ENCODE results near the gene SDK1.
"Not testable (repeated sequence)": the region's sequence is repeated elsewhere in the genome, so short reads cannot be mapped to it uniquely, and the experiment has no call there.

The SDK1 gene

GRCh38 chr7:3754493-3755341, 453.7 kb downstream of the SDK1 start:
- DNase-seq = no peak

- DNase-seq = not testable (repeated sequence)
Observed at GRCh38 chr7:3755778-3756453, 454.9 kb downstream of the SDK1 start.

- DNase-seq = no peak
Observed at GRCh38 chr7:3757059-3757458, 456.0 kb downstream of the SDK1 start.

GRCh38 chr7:3760651-3761050, 459.6 kb downstream of the SDK1 start:
- no peak for DNase-seq

DNA sequence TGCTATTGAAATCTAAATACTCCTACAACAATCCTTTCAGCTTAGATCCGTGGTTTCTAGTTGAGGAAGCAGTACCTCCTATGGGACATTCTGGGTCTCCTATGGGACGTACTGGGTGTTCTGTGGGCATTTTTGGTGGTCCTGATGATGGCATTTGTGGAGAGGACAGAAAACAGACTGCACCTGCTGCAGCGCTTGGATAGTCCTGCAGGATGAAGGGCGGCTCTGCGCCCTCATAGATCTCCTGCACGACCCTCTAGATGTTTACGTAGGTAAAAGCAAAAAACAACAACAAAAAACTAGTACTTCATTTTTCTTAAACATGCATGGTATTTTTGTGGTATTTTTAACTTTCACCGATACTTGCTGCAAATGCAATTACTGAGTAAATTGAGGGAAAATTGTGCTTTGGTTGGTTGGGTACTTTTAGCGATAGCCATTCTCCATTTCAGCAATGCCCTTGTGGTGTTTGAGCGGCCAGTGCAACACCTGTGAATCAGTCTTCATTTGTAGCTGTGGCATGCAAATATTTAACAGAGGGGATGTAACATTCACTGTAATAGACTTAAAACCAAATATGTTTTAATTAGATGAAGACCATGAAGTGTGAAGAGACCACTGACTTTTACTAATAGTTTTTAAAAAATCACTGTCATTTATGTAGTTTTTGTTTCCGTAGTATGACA, 461.2 kb downstream of the SDK1 start:
- DNase-seq = no peak

DNA sequence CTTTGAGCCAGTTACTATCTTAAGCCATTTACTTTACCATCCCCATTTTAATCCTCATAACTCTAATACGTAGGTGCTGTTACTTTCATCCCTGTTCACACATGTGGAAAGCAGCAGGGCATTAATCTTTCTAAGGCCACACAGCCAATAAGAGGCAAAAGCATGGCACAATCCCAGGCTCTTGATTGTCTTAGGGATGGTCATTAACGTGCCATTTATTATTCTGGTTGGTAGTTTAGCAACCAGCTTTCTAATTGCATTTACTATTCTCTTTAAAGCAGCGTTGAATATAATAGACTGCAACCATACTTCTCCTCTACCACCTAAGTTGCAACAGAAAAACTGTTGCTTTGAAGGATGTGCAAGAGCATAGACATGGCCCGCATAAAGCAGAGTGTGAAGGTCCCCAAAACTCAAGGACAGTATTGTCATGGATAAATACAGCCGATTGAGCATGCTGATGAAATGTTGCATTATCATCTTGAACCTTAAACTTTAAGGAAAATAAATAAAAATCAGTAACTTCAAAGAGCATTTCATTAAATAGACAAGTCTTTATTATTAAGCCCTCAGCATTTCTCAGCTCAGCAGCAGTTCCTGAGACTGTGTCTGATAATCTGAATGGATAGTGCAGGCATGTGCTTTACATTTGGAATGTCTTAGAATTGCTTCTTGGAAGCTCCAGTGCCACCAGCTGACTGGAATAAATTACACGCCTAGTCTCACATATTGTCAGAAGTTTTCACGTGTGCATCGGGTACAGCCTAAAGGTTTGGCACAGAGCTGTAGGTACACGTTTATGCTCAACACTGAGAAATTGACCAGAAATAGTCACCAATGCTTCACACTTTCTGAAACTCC, 467.1 kb downstream of the SDK1 start:
- DNase-seq = no peak

GRCh38 chr7:3771906-3772305, 470.9 kb downstream of the SDK1 start:
- no peak for DNase-seq

DNA sequence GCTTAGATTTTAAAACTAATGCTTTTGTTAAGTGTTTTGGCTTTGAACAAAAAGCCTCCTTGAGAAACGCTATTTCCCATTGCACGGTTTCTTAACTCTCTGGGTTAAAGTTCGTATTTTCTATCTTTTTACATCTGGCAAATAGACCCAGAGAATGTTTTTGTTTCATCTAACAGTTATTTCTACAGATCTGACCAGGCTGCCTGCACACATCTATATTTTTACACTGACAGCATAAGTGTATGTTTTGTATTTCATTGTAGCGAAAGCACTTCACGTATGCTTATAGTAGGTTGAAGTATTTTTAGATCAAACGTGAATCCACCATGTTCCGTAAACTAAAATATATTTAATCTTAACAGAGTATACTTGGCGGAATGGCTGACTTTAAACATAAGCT, 477.3 kb downstream of the SDK1 start:
- DNase-seq = no peak

- DNase-seq = no peak
Observed at GRCh38 chr7:3780016-3780415, 479.0 kb downstream of the SDK1 start.

DNA sequence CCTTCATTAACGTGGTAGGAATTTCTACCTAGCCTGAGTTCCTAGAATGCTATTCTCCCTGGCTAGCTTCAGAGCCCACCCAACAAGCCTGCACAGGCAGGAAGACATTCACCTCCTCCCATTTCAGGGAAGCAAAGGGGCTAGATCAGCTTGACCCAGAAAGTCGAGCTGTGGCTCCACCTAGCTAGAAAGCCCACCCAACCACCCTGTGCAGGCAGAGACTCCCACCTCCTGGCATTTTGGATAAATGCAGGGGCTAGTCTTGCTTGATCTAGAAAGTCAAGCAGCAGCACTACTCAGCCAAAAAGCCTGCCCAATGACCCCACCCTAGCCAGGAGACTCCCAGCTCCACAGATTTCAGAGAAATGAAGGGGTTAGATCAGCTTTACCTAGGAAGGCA, 479.5 kb downstream of the SDK1 start:
- no peak for DNase-seq

GRCh38 chr7:3781607-3782006, 480.6 kb downstream of the SDK1 start:
- no peak for DNase-seq

DNA sequence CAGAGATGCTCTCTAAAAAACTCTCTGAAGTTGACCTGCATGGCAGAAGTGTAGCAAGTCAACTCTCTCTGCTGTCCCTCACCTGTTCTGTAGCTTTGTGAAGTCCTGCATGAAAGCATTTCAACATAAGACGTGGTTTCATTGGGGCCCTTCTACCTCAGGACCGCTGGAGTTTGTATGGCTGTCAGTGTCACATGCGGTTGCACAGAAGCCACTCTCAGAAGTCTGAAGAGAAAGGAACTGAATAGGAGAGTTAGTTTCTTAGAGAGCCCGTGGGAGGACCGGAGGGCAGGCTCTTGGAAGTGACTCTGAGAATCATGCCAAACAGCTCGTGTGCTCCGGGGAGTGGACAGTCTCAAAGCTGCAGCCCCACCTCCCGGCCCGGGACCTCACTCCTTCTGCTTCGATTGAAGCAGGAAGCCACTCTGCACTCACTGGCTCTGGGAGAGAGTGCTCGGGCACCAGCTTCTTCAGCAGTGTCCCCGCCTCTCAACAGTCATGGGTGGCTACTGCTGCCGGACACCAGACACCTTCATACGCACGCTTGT, 486.7 kb downstream of the SDK1 start:
- DNase-seq = no peak

DNA sequence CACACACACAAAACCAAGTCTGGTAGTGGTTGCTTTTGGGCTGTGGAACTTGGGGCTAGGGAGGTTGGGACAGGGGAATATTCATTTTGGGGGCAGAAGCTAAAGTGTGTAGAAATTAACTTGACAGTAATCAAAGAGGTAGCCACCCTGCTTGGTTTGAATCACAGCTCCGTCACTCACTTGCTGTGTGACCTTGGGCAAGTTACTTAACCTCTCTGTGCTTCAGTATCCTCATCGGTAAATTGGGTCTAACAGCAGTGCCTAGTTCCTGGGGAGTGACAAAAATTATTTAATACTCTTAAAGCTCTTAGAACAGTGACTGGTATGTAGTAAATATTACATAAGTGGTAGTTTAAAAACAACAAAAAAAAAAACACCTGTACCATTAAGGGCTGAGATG, 489.8 kb downstream of the SDK1 start:
- no peak for DNase-seq

DNA sequence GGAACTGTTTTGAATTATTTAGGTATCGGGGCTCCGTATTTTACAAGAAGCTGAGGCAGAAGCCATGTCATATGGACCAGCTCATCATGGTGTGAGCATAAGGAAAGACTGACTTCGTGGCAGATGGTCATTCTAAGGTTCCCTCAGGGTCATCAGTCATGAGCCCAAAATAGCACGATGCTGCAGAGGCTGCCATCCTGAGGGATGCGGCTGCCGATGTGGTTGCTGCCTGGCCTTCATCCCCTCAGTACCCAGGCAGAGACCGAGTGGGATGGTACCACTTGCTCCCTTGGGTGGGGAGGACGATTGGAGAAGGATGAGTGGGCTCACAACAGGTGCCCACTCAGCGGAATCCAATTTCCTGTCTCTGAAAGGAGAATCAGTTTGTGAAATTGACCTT, 490.3 kb downstream of the SDK1 start:
- DNase-seq = no peak

DNA sequence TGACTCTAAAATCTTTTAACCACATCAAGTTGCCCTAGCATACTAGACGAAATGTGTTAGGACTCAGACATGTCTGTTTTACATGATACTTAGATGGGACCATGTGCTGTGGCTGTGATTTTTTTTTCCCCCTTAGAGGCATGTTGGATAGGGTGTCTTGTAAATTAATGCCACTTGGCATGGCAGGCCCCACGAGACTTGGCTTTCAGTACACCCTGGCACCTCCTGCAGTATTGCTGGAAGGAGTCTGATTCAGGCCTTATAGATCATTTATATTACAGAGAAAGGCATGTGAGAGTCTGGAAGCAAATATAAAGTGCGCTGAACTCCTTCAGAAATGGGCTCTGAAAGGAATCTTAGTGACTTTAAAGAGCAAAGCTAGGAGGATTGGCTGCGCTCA, 494.1 kb downstream of the SDK1 start:
- DNase-seq = no peak

- no peak for DNase-seq
Observed at GRCh38 chr7:3795781-3796180, 494.7 kb downstream of the SDK1 start.

DNA sequence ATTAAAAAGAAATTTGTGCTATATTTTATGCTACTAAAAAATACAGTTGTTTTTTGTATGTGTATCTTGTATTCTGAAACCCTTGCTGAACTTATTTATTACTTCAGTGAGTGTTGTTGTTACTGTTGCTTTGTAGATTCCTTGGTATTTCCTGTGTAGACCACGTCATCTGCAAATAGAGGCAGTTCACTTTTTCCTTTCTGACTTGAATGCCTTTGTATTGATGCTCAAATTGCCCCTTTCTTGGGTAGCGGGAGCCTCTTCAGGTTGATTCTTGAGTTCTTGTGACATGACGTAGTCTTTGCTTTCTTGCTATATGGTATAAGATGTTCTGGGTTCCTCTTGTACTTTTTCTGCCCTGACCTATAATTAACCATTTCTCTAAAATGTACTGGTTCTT, 504.1 kb downstream of the SDK1 start:
- no peak for DNase-seq

DNA sequence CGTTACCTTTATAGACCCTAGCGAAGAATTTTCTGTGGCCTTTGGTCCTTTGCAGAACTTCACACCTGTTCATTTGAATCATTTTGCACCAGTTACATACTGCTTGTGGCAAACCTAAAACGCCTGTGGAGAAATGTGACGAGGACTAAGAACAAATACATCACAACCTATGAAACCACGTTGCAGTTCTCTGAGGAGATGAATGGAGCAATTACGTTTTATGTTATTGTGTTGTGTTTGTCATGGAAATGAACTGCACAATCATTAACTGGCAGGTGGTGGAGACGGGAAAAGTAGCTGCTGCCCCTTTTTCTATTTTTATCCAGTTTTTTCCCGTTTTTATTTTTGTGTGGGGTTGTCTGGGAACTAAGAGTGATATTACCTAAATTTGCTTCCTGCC, 505.5 kb downstream of the SDK1 start:
- no peak for DNase-seq

DNA sequence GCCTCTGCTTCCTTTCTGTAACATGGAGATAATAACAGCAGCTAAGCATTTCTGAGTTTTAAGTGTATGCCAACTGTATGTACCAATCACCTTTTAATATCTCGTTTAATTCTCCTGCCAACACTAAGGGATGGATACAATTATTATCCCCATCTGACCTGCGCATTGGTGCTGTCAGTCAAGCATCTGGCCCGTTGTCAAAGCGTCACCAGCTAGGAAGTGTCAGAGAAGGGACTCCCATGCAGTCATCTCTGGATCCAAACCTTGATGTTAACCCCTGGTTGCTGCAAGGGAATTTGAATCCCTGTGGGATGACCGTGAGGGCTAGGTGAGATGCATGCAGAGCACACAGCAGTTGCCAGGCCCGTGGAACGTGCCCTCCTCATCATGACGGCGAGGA, 506.8 kb downstream of the SDK1 start:
- no peak for DNase-seq

DNA sequence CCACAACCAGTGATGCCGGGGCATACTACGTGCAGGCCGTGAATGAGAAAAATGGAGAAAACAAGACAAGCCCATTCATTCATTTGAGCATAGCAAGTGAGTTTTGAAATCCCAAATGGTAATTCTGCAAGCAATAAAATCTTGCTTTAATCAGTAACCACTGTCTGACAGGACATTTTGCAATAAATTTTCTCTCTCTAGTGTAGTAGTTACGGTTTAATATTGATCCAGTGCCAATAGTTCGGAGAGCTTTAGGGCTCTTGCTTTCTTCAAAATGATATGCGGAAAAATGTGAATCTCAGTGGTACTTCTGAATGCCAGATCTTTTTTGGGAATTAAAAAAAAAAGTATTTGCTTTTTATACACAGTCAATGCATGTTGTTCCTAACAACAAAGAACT, 520.4 kb downstream of the SDK1 start:
- DNase-seq = no peak

DNA sequence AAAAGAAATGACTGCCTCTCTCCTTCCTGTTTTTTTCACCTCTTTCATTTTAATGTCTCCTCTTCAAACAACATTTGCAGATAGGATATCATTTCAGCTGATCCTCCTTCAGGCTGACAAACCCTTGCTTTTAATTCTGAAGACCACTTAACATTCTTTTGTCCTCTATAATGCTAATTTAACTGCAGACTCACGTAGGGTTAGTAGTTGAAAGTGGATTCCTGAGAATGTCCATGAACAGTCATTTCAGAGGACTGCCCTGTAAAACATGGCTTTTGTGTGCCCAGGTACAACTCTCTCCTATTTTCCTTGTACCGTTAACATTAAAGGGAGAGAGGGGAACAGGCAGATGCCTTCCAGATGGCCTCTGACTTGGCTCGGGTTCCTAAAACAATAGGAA, 524.4 kb downstream of the SDK1 start:
- DNase-seq = no peak

- DNase-seq = no peak
Observed at GRCh38 chr7:3832199-3832598, 531.1 kb downstream of the SDK1 start.

- DNase-seq = no peak
Observed at GRCh38 chr7:3835109-3835508, 534.1 kb downstream of the SDK1 start.

Data from CD4-positive, alpha-beta T cell treated with Interleukin-4 for 1 hour (primary cell).